HG03575 (cell line): ENCODE measurements around the gene ETHE1.
"Not testable (repeated sequence)": the region's sequence is repeated elsewhere in the genome, so short reads cannot be mapped to it uniquely, and the experiment has no call there.

ENCODE experiments used
- ATAC-seq: cut with Tn5 transposase; IDR thresholded peaks from one replicate; pipeline ENCODE4 v1.9.1; 2021; ENCODE audit not compliant: unreplicated experiment, insufficient number of reproducible peaks, low FRiP score; ENCODE audit errors: extremely low read depth

Gene ETHE1

GRCh38 chr19:43527860-43528622 is 1.0 kb upstream of the ETHE1 start:
- no peak for ATAC-seq

- ATAC-seq = no peak
Measured at GRCh38 chr19:43525836-43526771, 897 bp downstream of the ETHE1 start.

- ATAC-seq = no peak
Measured at GRCh38 chr19:43524922-43525835, 1.8 kb downstream of the ETHE1 start.

DNA sequence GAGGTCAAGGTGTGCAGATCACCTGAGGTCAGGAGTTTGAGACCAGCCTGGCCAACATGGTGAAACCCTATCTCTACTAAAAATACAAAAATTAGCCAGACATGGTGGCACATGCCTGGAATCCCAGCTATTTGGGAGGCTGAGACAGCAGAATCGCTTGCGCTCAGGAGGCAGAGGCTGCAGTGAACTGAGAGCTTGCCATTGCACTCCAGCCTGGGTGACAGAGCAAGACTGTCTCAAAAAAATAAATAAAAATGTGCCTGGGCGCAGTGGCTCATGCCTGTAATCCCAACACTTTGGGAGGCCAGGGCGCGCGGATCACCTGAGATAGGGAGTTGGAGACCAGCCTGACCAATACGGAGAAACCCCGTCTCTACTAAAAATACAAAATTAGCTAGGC is 3.3 kb downstream of the ETHE1 start:
- ATAC-seq = not testable (repeated sequence)

GRCh38 chr19:43522929-43523328 is 4.1 kb downstream of the ETHE1 start:
- ATAC-seq = no peak

- no peak for ATAC-seq
Measured at GRCh38 chr19:43519436-43520088, 7.4 kb downstream of the ETHE1 start.

GRCh38 chr19:43518051-43518450 is 8.9 kb downstream of the ETHE1 start:
- no peak for ATAC-seq

GRCh38 chr19:43512399-43512798 is 14.6 kb downstream of the ETHE1 start:
- not testable (repeated sequence) for ATAC-seq

GRCh38 chr19:43511324-43511723 is 15.7 kb downstream of the ETHE1 start:
- ATAC-seq = no peak

GRCh38 chr19:43510713-43511112 is 16.3 kb downstream of the ETHE1 start:
- ATAC-seq = no peak

DNA sequence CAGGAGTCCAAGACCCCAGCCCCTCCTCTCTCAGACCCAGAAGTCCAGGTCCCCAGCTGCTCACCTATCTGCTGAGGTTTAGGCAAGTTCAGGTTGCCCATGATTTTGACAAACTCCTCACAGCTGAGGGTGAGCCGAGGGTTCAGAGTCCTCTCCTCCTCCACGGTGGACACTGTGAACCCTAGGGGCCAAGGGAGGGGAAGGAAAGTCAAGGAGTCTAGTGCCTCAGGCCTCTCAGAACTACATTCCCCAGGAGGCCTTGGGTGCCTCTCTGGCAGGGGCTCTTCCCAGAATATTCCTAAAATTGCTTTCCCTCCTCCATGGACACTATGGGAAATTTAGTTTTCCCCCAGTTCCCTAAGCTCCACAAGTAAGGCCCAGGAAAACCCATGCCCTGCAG is 19.1 kb downstream of the ETHE1 start:
- no peak for ATAC-seq

DNA sequence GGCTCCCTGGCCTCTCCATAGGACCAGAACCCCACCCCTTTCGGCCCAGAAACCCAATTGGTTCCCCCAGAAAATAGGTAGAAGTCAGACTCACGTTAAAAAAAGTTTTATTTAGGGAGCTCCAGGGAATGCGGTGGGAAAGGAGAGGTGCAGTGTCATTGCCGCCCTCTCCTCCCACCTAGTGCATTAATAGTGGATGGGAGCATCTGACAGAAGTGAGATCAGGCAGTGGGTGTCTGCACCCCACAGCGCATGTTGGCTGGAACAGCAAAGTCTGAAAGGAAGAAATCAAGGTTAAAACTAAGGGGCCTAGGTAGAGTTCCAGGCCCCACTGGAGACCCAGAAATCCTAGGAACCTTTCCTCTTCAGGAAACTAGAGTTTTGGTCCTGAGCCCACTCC is 20.4 kb downstream of the ETHE1 start:
- ATAC-seq = no peak

GRCh38 chr19:43505941-43506340 is 21.1 kb downstream of the ETHE1 start:
- ATAC-seq = no peak

DNA sequence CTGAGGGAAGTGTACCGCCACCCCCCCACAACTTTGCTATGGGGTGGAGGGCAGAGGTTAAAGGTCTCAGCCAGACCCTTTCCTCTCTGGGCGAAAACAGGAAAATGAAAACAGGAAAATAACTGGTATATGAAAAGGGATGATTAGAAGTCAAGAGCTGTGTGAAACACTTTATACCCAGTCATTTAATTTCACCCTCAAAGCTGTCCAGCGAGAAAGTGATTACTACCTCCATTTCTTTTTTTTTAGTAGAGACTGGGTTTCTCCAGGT is 21.9 kb downstream of the ETHE1 start:
- ATAC-seq = no peak

- ATAC-seq = no peak
Measured at GRCh38 chr19:43504426-43505185, 22.4 kb downstream of the ETHE1 start, which contains the start of gene PHLDB3. TSS of gene PHLDB3 (minus strand) at chr19:43504746. CDS start at chr19:43504118, 628 bp downstream.

- no peak for ATAC-seq
Measured at GRCh38 chr19:43503501-43504425, 23.2 kb downstream of the ETHE1 start.

- no peak for ATAC-seq
Measured at GRCh38 chr19:43502419-43502976, 24.5 kb downstream of the ETHE1 start.
